SK-N-MC (cell line): ENCODE results near the gene DPYD.

Experiments
- EZH2 ChIP-seq: fragments of 200-600 bp; sonication (generic); IDR thresholded peaks from one replicate; pipeline ENCODE4 v1.6.1; 2017; ENCODE audit warnings: antibody characterized with exemption
- FOXP2 ChIP-seq: optimal IDR thresholded peaks from 2 replicates; pipeline ENCODE3; 2011; ENCODE audit warnings: mild to moderate bottlenecking, moderate library complexity; ENCODE audit not compliant: insufficient read depth; ENCODE audit errors: extremely low read length, control extremely low read depth
- POLR2AphosphoS5 ChIP-seq: IDR thresholded peaks from 2 replicates; pipeline ENCODE4 v1.6.1; 2012; ENCODE audit warnings: mild to moderate bottlenecking, low read depth, low read length, borderline replicate concordance

GRCh38 chr1:97926017-97926708 is 5.3 kb upstream of the DPYD start:
- TF ChIP-seq EZH2 (no peak), POLR2AphosphoS5 (no peak), FOXP2 (no peak)
